K562 (cell line): ENCODE results near the gene PRKCE. TPM values are rescaled to one million over a fixed set of nuclear protein-coding genes. Genes with fewer than 3 reads are reported as not detected.

Source experiments
- CBX8 ChIP-seq: fragments of 200-600 bp; sonication (generic); IDR thresholded peaks from 2 replicates; pipeline ENCODE4 v1.6.1; 2012; ENCODE audit warnings: borderline replicate concordance, mixed run types, low read depth, mild to moderate bottlenecking, moderate library complexity, mixed read lengths, low read length, control low read depth, inconsistent platforms; ENCODE audit not compliant: poor library complexity, severe bottlenecking; ENCODE audit errors: extremely low read depth
- NFRKB ChIP-seq: fragments of 450-650 bp; IDR thresholded peaks from 2 replicates; pipeline ENCODE4 v1.6.1; 2016; ENCODE audit warnings: low read depth
- NR1H2 ChIP-seq: sonication (generic); formaldehyde crosslinking; IDR thresholded peaks from 2 replicates; pipeline ENCODE4 v1.4.0; 2020; ENCODE audit warnings: mild to moderate bottlenecking, missing genetic modification reagents
- PHB ChIP-seq: fragments of 250-450 bp; sonication (Bioruptor Pico); IDR thresholded peaks from 2 replicates; pipeline ENCODE4 v1.5.0; 2021
- POLR3G ChIP-seq: IDR thresholded peaks from 2 replicates; pipeline ENCODE4 v1.6.1; 2011; ENCODE audit not compliant: insufficient read length, insufficient replicate concordance; ENCODE audit errors: extremely low read depth
- ZBTB40 ChIP-seq, 2 experiments: fragments of 450-650 bp in 1 of 2; sonication (generic) in 1 of 2; formaldehyde crosslinking in 1 of 2; IDR thresholded peaks; 2 replicates each; pipeline versions ENCODE4 v1.7.1 to v1.9.0; 2016 to 2022; ENCODE audit warnings: inconsistent platforms in 1 of 2, mild to moderate bottlenecking in 1 of 2, missing genetic modification reagents in 1 of 2
- polyA plus RNA-seq, 8 experiments: library from polyadenylated mRNA; depleted of rRNA in 4 of 8; stranded (reverse) in 5 of 8; unstranded in 3 of 8; fragments of >200 nt; fragmentation: Nextera tagmentation in 2 of 8; fragmentation: Illumina TruSeq in 1 of 8; extraction: Ambion mirVana in 2 of 8; extraction: Trizol in 1 of 8; gene quantifications; 2 replicates each; pipeline versions ENCODE4 v1.2.1 to v1.2.3, GENCODE V29; 2011 to 2014; ENCODE audit warnings: inconsistent platforms in 1 of 8, missing spikeins in 1 of 8
- total RNA-seq, 7 experiments: library from RNA; depleted of rRNA in 6 of 7; stranded (reverse); fragments of >200 nt in 6 of 7; fragmentation: Illumina TruSeq in 2 of 7; extraction: Trizol in 2 of 7; gene quantifications; 2 replicates each; pipeline versions ENCODE4 v1.2.1 to v1.2.3, GENCODE V29; 2011 to 2021; ENCODE audit warnings: low replicate concordance in 1 of 7

PRKCE gene
- total and polyA plus RNA-seq, 9 of the 15 experiments (the other 6 are each of a cell fraction or from before 2014, with no cell fraction given): 0.06 to 1.0 (median 0.22) TPM; not detected in 1

GRCh38 chr2:45647986-45648520 is 3.4 kb upstream of the PRKCE start (continued):
- TF ChIP-seq ZBTB40 (IDR thresholded peaks at IDR 0.05) (no peak), ZBTB40 (CRISPR knock-in tag; IDR thresholded peaks at IDR 0.05) (no peak), NFRKB (no peak), POLR3G (no peak), NR1H2 (no peak), PHB (CRISPR knock-in tag) (no peak), CBX8 (no peak)
- TF ChIP-seq, all 486 proteins: peak for 0
